Measurements from ENCODE around the gene MAP4K2.

The MAP4K2 gene

GRCh38 chr11:64772303-64773018 is 30.6 kb downstream of the MAP4K2 start:
- no peak for TF ChIP-seq TOX (CRISPR knock-in tag; IDR thresholded peaks at IDR 0.05; ENCODE audit: borderline replicate concordance)
- TF ChIP-seq POU6F1 (CRISPR knock-in tag; IDR thresholded peaks at IDR 0.05; ENCODE audit: borderline replicate concordance, low read depth): no peak
- TF ChIP-seq ZNF70 (CRISPR knock-in tag; IDR thresholded peaks at IDR 0.05): no peak
- TF ChIP-seq PATZ1 (CRISPR knock-in tag; IDR thresholded peaks at IDR 0.05; ENCODE audit: borderline replicate concordance): no peak
- TF ChIP-seq PPARA (CRISPR knock-in tag; IDR thresholded peaks at IDR 0.05; ENCODE audit: borderline replicate concordance): no peak
- TF ChIP-seq ZC3H10 (CRISPR knock-in tag; IDR thresholded peaks at IDR 0.05): no peak
- no peak for TF ChIP-seq ISL1 (CRISPR knock-in tag; IDR thresholded peaks at IDR 0.05)
- no peak for TF ChIP-seq TCF4 (CRISPR knock-in tag; IDR thresholded peaks at IDR 0.05; ENCODE audit: borderline replicate concordance)
- no peak for TF ChIP-seq ZNF8 (CRISPR knock-in tag; IDR thresholded peaks at IDR 0.05)
- no peak for TF ChIP-seq GLIS3 (CRISPR knock-in tag; IDR thresholded peaks at IDR 0.05)
- no peak for TF ChIP-seq CREB5 (CRISPR knock-in tag; IDR thresholded peaks at IDR 0.05; ENCODE audit: low read depth)
- no peak for TF ChIP-seq ZFP3 (CRISPR knock-in tag; IDR thresholded peaks at IDR 0.05)
- TF ChIP-seq RARB (CRISPR knock-in tag; IDR thresholded peaks at IDR 0.05): no peak
- TF ChIP-seq TSHZ2 (CRISPR knock-in tag; IDR thresholded peaks at IDR 0.05): no peak
- TF ChIP-seq ZNF565 (CRISPR knock-in tag; conservative IDR thresholded peaks at IDR 0.05; ENCODE audit: low read depth): no peak
- TF ChIP-seq ZFP30 (CRISPR knock-in tag; IDR thresholded peaks at IDR 0.05): no peak
- TF ChIP-seq ESRRG (CRISPR knock-in tag; IDR thresholded peaks at IDR 0.05): no peak
- no peak for ATAC-seq

- no peak for TF ChIP-seq PPARA (CRISPR knock-in tag; IDR thresholded peaks at IDR 0.05; ENCODE audit: borderline replicate concordance)
- TF ChIP-seq RARB (CRISPR knock-in tag; IDR thresholded peaks at IDR 0.05): no peak
- TF ChIP-seq ZNF70 (CRISPR knock-in tag; IDR thresholded peaks at IDR 0.05): no peak
- TF ChIP-seq ZNF565 (CRISPR knock-in tag; conservative IDR thresholded peaks at IDR 0.05; ENCODE audit: low read depth): no peak
- TF ChIP-seq CREB5 (CRISPR knock-in tag; IDR thresholded peaks at IDR 0.05; ENCODE audit: low read depth): no peak
- no peak for TF ChIP-seq TCF4 (CRISPR knock-in tag; IDR thresholded peaks at IDR 0.05; ENCODE audit: borderline replicate concordance)
- TF ChIP-seq CSRNP3 (CRISPR knock-in tag; IDR thresholded peaks at IDR 0.05): no peak
- TF ChIP-seq ZFP3 (CRISPR knock-in tag; IDR thresholded peaks at IDR 0.05): no peak
- TF ChIP-seq PATZ1 (CRISPR knock-in tag; IDR thresholded peaks at IDR 0.05; ENCODE audit: borderline replicate concordance): no peak
- no peak for TF ChIP-seq ISL1 (CRISPR knock-in tag; IDR thresholded peaks at IDR 0.05)
- TF ChIP-seq SNAI2 (CRISPR knock-in tag; IDR thresholded peaks at IDR 0.05): no peak
- TF ChIP-seq ESRRG (CRISPR knock-in tag; IDR thresholded peaks at IDR 0.05): no peak
- no peak for TF ChIP-seq TOX (CRISPR knock-in tag; IDR thresholded peaks at IDR 0.05; ENCODE audit: borderline replicate concordance)
- ATAC-seq: no peak
Measured at GRCh38 chr11:64771861-64772260, 31.2 kb downstream of the MAP4K2 start.
